ENCODE measurements around the gene TAF11L8. TPM values are rescaled to one million over a fixed set of nuclear protein-coding genes. Genes with fewer than 3 reads are reported as not detected.
"Not testable (repeated sequence)": the region's sequence is repeated elsewhere in the genome, so short reads cannot be mapped to it uniquely, and the experiment has no call there.

TAF11L8 gene
- not detected in 2 replicates for total RNA-seq (2021)
- long read RNA-seq: 0 reads

DNA sequence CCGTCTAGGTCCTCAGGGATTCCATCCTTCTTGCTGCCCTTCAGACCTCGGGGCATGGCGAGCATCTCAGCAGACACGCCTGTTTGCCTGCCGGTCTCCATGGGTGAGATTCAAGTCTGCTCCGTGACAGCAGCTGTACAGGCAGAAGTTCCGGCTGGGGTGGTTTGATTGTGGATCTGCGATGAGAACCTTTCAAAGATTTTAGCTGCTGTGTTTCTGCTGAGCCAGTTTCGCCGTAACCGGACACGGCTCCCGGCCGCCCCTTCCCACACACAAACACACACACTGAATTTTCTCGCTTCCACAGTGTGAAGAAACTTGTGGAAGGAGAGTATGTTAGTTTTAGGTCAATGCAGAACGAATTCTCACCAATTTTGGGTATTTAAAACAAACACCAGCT, at the start of gene TAF11L8:
Gene TAF11L8, minus strand, starts transcription at position 101 of the 400 bp plus-strand sequence.
- not testable (repeated sequence) for H3K36me3 Mint-ChIP-seq (ENCODE audit: insufficient read depth in 1 of 3, low read depth in 3 of 3); H3K79me2 ChIP-seq (ENCODE audit: insufficient read depth, low read length); H3K4me2 ChIP-seq (ENCODE audit: insufficient read depth, insufficient read length, low read length); H4K8ac ChIP-seq (replicated peaks; ENCODE audit: insufficient read length, low read depth, low read length); H3K9me3 Mint-ChIP-seq; H3K27ac Mint-ChIP-seq; H3K4ac ChIP-seq (ENCODE audit: low read depth, low read length); H2AFZ ChIP-seq (ENCODE audit: low read length); H2AK5ac ChIP-seq (ENCODE audit: insufficient read length, low read length); H3K14ac ChIP-seq (ENCODE audit: insufficient read depth, low read length); H3K27me3 Mint-ChIP-seq (ENCODE audit: low read depth); H3K18ac ChIP-seq (ENCODE audit: insufficient read length, low read depth, low read length); H2BK20ac ChIP-seq (ENCODE audit: low read depth, low read length, poor library complexity, severe bottlenecking); H4K20me1 ChIP-seq (ENCODE audit: control insufficient read depth, insufficient read depth, insufficient read length); H3K23me2 ChIP-seq (ENCODE audit: insufficient read length, low read depth, low read length, poor library complexity, severe bottlenecking); H3K9me3 ChIP-seq (ENCODE audit: control insufficient read depth, low read depth, low read length); H3K23ac ChIP-seq (ENCODE audit: insufficient read length, low read depth, low read length); H3K4me1 Mint-ChIP-seq; H2BK120ac ChIP-seq (ENCODE audit: low read depth, low read length, poor library complexity, severe bottlenecking); H3K27ac ChIP-seq (ENCODE audit: insufficient read length, low read depth, low read length); H2BK12ac ChIP-seq (ENCODE audit: insufficient read length, low read depth, low read length); H4K91ac ChIP-seq (ENCODE audit: insufficient read length, low read depth, low read length); H3K56ac ChIP-seq (ENCODE audit: insufficient read length, low read depth, low read length); H3K9ac ChIP-seq (ENCODE audit: extremely low read depth, insufficient read length, low read length); H3K4me3 Mint-ChIP-seq; H2BK15ac ChIP-seq (ENCODE audit: low read depth, low read length); H3K4me1 ChIP-seq (ENCODE audit: insufficient read depth, low read length); H2BK5ac ChIP-seq (ENCODE audit: insufficient read length, low read length); H4K5ac ChIP-seq (ENCODE audit: insufficient read length, low read depth, low read length); H3K79me1 ChIP-seq (ENCODE audit: insufficient read depth, low read depth, low read length, poor library complexity, severe bottlenecking); H3K27me3 ChIP-seq (ENCODE audit: insufficient read depth, low read length); H3T11ph ChIP-seq (ENCODE audit: low read length); DNase-seq
- no CpG with 5 or more reads among the region's 16 CpGs for WGBS (ENCODE audit: extremely low coverage, insufficient read length, low lambda C conversion rate)

All from H9 (cell line).